Skin of body (tissue), 2 donors: ENCODE measurements around the gene BRINP3. TPM values are rescaled to one million over a fixed set of nuclear protein-coding genes. Genes with fewer than 3 reads are reported as not detected.
A peak's percentile ranks its signal among the peaks of the same experiment; 100 is the strongest.

Experiments
- DNase-seq: peaks from one replicate; lab custom pipeline; 2025; lab: John Stamatoyannopoulos, UW
- total RNA-seq: library from RNA; depleted of rRNA; stranded (reverse); fragments of >200 nt; gene quantifications from one replicate; pipeline ENCODE4 v1.2.3, GENCODE V29; 2014

Gene BRINP3
- total RNA-seq, 1 donor from 2014 or later = 0.20 TPM

GRCh38 chr1:190323530-190323929 is 154.1 kb downstream of the BRINP3 start:
- no peak for DNase-seq

GRCh38 chr1:190322274-190322673 is 155.4 kb downstream of the BRINP3 start:
- DNase-seq = no peak

- DNase-seq = no peak
Measured at GRCh38 chr1:190320952-190321351, 156.7 kb downstream of the BRINP3 start.

- DNase-seq = no peak
Measured at GRCh38 chr1:190312763-190313162, 164.9 kb downstream of the BRINP3 start.

GRCh38 chr1:190303501-190303900 is 174.2 kb downstream of the BRINP3 start:
- DNase-seq = no peak

GRCh38 chr1:190296453-190296852 is 181.2 kb downstream of the BRINP3 start:
- no peak for DNase-seq

- DNase-seq = no peak
Measured at GRCh38 chr1:190289897-190290296, 187.8 kb downstream of the BRINP3 start.

GRCh38 chr1:190286111-190286510 is 191.6 kb downstream of the BRINP3 start:
- no peak for DNase-seq

GRCh38 chr1:190277107-190277506 is 200.6 kb downstream of the BRINP3 start:
- no peak for DNase-seq

GRCh38 chr1:190274721-190275120 is 202.9 kb downstream of the BRINP3 start:
- no peak for DNase-seq

GRCh38 chr1:190273161-190273560 is 204.5 kb downstream of the BRINP3 start:
- DNase-seq = peak; percentile 56

GRCh38 chr1:190262538-190262937 is 215.1 kb downstream of the BRINP3 start:
- DNase-seq = no peak

GRCh38 chr1:190259424-190259823 is 218.2 kb downstream of the BRINP3 start:
- DNase-seq = no peak

- no peak for DNase-seq
Measured at GRCh38 chr1:190258003-190258402, 219.7 kb downstream of the BRINP3 start.

GRCh38 chr1:190252046-190252445 is 225.6 kb downstream of the BRINP3 start:
- DNase-seq = peak; percentile 5

- no peak for DNase-seq
Measured at GRCh38 chr1:190250368-190250767, 227.3 kb downstream of the BRINP3 start.

- no peak for DNase-seq
Measured at GRCh38 chr1:190244406-190244805, 233.3 kb downstream of the BRINP3 start.

GRCh38 chr1:190243056-190243455 is 234.6 kb downstream of the BRINP3 start:
- no peak for DNase-seq

GRCh38 chr1:190226006-190226405 is 251.7 kb downstream of the BRINP3 start:
- DNase-seq = no peak

- no peak for DNase-seq
Measured at GRCh38 chr1:190212450-190212849, 265.2 kb downstream of the BRINP3 start.

GRCh38 chr1:190207733-190208132 is 269.9 kb downstream of the BRINP3 start:
- DNase-seq = no peak

- no peak for DNase-seq
Measured at GRCh38 chr1:190205713-190206112, 272.0 kb downstream of the BRINP3 start.

GRCh38 chr1:190196020-190196419 is 281.6 kb downstream of the BRINP3 start:
- DNase-seq = no peak

- no peak for DNase-seq
Measured at GRCh38 chr1:190193508-190194115, 284.1 kb downstream of the BRINP3 start.
